Endothelial cell of coronary artery (primary cell): ENCODE results near the gene EPGN. TPM values are rescaled to one million over a fixed set of nuclear protein-coding genes. Genes with fewer than 3 reads are reported as not detected.

Experiments used
- total RNA-seq: library from RNA; depleted of rRNA; stranded (reverse); fragments of >200 nt; gene quantifications from 2 replicates; pipeline ENCODE4 v1.2.3, GENCODE V29; 2014

The EPGN gene
- total RNA-seq: 0.09 and 2.0 TPM in 2 replicates

GRCh38 chr4:74308215-74308614 is at the start of gene EPGN:
TSS of gene EPGN (plus strand) at chr4:74308470. CDS start at chr4:74308534, 64 bp downstream.

GRCh38 chr4:74364652-74365491 is 56.6 kb downstream of the EPGN start, which contains the start of gene EREG:
TSS of gene EREG (plus strand) at chr4:74365145. CDS start at chr4:74365309, 164 bp downstream.

Other genes starting within 250 kb of the EPGN start
- gene CXCL2, start 209.3 kb upstream of the EPGN start, total RNA-seq: 3.1 and 11.4 TPM in 2 replicates
- gene MTHFD2L, start 150.4 kb upstream of the EPGN start, total RNA-seq: 15.8 and 17.5 TPM in 2 replicates
- not detected in 2 replicates for gene EREG, start 56.7 kb downstream of the EPGN start, total RNA-seq
- 0.09 and 0.75 TPM in 2 replicates for gene AREG, start 136.7 kb downstream of the EPGN start, total RNA-seq